AG10803 (cell line): ENCODE data around the gene CAPG.
A peak's percentile ranks its signal among the peaks of the same experiment; 100 is the strongest.

ENCODE experiments used
- DNase-seq: peaks from one replicate; pipeline ENCODE4 v3.0.0; 2010; ENCODE audit warnings: low read depth
- H3K4me3 ChIP-seq: 2 replicates; pipeline ENCODE4 v1.5.1; 2011; ENCODE audit warnings: mild to moderate bottlenecking, low read length, control low read depth
- TF ChIP-seq, protein P1 (sequence below): conservative IDR thresholded peaks from 2 replicates; pipeline ENCODE4 v1.5.1; 2011; ENCODE audit warnings: mild to moderate bottlenecking, low read length, control low read depth, inconsistent platforms

Gene CAPG

DNA sequence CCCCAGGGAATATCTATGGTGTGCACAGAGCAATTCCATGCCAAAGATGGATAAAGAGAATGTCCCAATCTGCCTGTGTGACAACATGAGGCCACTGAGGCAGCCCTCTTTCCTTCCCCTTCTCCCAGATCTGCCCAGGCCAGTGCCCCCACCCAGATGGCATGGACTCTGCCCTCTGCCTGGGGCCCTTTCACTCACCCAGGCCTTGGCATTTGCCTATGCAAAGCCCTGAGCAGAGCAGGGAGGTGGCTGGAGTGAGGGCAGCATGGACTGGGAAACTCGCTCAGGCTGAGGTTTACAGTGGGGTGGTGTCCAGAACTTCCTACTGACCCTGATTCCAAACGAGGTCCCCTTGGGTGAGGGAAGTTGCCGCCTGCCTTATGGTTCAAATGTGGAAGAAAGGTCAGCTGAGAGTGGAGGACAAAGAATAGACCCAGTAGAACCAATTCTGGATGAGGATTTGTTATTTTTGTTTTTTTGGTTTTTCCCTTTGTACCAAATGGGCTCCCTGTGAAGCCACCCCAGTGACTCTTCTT, 17.2 kb upstream of the CAPG start:
- DNase-seq = no peak
- TF ChIP-seq, protein P1, sequence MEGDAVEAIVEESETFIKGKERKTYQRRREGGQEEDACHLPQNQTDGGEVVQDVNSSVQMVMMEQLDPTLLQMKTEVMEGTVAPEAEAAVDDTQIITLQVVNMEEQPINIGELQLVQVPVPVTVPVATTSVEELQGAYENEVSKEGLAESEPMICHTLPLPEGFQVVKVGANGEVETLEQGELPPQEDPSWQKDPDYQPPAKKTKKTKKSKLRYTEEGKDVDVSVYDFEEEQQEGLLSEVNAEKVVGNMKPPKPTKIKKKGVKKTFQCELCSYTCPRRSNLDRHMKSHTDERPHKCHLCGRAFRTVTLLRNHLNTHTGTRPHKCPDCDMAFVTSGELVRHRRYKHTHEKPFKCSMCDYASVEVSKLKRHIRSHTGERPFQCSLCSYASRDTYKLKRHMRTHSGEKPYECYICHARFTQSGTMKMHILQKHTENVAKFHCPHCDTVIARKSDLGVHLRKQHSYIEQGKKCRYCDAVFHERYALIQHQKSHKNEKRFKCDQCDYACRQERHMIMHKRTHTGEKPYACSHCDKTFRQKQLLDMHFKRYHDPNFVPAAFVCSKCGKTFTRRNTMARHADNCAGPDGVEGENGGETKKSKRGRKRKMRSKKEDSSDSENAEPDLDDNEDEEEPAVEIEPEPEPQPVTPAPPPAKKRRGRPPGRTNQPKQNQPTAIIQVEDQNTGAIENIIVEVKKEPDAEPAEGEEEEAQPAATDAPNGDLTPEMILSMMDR = no peak
- H3K4me3 ChIP-seq = no peak overlapping the region

DNA sequence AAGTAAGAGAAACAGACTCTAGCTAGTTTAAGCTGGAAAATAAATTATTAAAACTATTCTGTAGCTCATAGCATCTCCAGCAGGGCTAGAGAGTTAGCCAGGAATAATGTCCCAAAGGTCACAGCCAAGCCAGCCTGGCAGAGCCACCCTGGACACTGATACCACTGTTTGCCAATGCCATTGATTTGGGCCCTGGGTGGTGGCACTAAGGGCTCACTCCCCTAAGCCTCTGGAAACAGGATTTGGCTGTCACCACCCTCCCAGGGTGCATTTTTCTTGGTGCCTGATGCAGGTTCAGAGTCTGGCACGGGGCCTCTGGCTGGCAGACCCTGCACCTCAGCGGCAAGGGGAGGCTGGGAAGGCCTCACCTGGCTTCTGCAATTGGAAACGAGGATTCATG, 15.4 kb upstream of the CAPG start:
- TF ChIP-seq, protein P1 = no peak
- DNase-seq = no peak
- H3K4me3 ChIP-seq = no peak overlapping the region

DNA sequence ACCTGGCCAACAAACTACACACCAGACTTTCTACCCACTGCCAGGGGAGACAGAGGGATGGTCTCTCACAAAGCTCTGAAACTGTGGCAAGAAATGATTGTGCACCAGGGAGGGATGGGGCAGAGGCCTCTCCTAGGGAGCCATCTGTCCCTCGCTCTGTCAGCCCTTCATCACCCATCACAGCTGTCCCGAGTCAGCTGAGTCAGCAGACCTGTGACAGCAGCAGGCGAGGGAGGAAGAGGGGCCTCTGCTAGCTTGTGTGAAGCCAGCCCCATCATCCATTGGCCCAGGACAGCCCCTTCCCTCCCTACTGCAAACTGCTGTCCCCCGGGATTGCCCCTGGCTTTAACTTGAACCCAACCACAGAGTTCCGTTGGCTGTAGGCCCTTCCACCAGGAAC, 13.4 kb upstream of the CAPG start:
- TF ChIP-seq, protein P1 = no peak
- no peak for DNase-seq
- no peak overlapping the region for H3K4me3 ChIP-seq

DNA sequence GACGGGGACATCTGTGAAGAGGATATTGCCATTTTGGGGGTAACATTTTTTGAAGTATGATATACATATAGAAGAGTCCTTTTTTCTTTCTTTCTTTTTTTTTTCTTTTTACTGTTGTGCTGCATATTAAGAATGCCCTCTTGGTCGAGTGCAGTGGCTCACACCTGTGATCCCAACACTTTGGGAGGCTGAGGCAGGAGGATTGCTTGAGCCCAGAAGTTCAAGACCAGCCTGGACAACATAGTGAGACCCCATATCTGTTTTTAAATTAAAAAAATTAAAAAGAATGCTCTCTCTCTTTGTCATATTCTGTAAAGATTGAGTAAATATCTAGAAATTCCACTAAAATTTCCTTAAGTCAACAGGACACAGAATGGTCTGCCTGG, 11.9 kb upstream of the CAPG start:
- TF ChIP-seq, protein P1 = no peak

DNA sequence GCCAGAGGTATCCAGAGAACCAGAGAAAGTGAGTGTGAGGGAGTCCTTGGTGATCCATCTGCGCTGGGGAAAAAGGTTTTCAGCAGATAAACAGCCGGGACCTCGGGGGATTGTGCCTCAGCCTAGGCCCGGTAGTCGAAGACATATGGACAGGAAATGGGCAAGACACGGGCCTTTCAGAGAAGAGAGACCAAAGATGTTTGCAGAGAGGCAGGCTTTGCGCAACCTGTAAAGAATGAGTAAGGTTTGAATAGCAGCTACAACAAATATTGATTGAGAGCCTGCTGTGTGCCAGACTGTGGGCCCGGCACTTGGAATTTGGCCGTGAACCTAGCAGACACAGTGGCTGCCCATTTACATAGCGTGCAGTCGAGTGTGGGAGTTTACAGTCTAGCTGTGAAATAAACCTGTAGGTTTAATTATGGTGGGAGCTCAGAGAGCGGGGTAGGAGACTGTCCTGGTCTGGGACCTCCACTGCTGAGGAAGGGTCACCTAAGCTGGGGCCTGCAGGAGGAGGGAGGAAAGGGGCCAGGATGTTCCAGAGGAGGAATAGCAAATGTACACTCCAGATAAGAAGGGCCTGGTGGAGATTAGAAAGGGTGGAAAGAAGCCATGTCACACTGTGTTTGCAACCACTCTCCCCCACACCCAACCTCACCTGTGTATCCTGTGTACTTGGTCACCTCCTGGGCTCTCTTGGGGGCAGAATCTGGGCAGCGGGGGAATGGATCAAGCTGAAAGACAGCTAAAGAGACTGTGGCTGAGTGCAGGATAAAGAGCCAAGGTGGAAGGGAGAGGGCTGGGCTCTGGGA, 11.3 kb upstream of the CAPG start:
- TF ChIP-seq, protein P1 = no peak
- H3K4me3 ChIP-seq = no peak overlapping the region
- DNase-seq = peak; percentile 74

More for the DNA sequence above, 11.9 kb upstream of the CAPG start:
- no peak overlapping the region for H3K4me3 ChIP-seq
- no peak for DNase-seq

DNA sequence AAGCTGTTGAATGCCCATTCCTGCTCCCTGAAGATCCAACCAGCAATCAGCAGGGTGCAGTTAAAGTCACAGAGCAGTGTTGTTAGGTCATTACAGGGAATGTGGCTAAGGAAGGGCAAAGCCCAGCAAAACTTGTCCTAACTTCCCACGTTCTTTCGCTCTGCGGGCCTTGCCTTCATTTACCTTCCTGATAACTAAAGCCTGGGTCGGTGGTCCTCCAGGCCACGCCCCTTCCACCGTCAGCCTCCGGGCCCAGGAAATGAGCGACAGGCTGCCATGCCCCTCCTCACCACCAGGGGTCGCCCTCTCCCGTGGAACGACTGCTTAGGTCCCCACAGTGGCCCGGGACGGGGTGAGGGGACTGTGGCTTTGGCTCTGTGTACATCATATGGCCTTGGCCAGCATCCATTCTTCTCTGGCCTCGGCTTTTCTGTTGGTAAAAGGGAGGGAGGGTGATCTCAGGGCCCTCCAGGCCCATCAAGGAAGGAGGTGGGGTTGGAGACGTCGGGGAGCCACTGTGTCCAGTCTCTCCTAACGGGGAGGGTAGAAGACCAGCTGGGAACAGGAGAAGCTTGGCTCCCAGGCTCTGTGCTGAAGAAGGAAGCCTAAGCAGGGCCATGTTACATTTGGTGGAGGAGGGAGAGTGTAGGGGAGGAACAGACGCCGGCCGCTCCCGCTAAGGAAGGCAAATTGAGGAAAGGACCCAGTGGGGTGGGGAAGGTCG, 10.5 kb upstream of the CAPG start:
- peak; percentile 79 for DNase-seq
- no peak overlapping the region for H3K4me3 ChIP-seq
- TF ChIP-seq, protein P1 = peak; percentile 96
